Stimulated activated CD8-positive, alpha-beta memory T cell treated with anti-CD3 and anti-CD28 coated beads, Interleukin-2, amount 100 ng/mL, for 1 hour (primary cell): Measurements from ENCODE around the gene NT5C1B.
A peak's percentile ranks its signal among the peaks of the same experiment; 100 is the strongest.

ENCODE experiments used
- DNase-seq, 2 donors: peaks; one replicate each; pipeline ENCODE4 v3.0.0-alpha.2; 2020; ENCODE audit warnings: low read depth in 2 of 2

The NT5C1B gene

DNA sequence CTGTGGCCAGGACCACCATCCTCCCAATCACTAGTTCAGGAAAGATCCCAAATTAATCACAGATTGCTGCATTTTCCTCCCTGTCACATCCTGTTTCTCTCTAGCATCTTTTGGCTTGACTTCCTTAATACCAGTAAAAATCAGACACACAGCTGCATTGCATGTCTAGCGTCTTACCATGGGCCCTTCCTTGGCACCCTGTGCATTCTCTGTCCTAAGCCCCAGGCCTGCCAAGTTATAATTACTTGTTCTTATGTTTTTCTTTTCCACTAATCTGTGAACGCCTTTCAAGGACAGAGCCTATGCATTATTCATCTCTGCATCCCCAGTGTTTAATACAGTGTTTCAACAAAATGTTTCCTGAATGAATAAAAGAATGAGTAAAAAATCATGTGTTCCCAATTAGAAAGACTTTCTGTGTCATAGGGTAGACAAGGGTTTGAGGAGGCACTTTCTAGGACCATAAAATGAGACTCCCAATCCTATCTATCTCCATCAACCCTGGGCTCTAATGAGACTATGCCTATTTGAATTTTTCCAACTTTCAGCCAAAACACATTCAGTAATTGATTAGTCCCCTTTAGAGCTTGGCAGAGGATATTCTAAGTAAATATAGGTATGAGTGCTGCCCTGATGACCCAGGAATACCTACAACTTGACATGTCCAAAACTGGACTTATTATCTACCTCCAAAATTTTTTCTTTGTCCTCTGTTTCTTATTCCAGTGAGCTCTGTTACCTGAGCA is 10.3 kb upstream of the NT5C1B start:
- DNase-seq = no peak

GRCh38 chr2:18598848-18599484 is 9.6 kb upstream of the NT5C1B start:
- no peak for DNase-seq

DNA sequence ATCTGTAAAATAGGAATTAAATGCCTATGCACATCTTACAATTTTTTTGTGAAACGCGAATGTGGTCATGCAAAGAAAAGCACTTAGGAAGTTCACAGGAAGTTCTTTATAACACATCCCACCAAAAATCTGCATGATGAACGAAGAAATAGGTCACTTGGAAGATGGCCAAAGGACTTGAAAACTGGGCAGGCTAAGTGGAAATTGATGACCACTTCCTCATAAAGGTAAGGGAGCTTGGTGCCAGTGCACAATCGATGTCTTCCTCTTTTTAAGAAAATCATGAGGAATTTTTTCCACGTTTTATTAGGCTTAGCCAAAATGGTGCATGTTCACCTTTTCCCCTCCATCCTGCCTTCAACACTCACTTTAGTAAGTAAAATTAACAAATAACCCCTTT is 8.2 kb upstream of the NT5C1B start:
- DNase-seq = no peak

DNA sequence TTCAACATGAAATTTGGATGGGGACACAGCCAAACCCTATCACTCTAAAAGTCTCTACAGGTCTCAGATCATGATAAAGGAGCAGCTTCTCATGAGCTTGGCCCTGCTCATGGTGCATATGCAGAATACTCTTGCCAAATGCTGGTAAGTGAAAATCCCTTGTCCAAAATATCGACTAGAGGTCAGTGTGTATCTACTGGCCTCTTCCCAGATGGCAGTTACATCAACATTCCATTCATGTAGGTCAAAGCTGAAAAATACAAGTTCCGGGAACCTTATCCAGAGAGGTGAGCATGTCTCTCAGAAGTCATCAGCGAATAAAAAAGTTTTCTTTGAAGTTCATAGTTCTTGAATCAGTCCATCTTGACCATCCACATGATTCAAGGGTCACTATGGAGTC is 7.6 kb upstream of the NT5C1B start:
- DNase-seq = no peak

DNA sequence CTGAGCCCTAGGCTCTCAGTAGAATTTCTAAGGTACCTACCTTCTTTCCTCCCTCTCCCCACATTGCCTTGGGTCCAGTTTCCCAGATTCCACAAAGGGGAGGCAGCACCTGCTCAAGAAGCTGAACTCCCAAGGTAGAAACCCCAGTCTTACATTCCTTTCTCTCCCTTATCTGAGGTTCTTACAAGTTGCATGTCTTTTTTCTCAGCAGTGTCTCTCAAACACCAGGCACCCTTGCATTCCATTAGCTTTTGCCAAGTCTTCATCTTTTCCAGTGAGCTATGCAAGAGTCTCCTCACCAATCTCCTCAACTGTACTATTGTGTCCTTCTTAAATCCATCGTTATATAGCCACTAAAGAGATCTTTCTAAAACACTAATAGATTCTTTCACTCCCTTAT is 4.1 kb upstream of the NT5C1B start:
- DNase-seq = no peak

DNA sequence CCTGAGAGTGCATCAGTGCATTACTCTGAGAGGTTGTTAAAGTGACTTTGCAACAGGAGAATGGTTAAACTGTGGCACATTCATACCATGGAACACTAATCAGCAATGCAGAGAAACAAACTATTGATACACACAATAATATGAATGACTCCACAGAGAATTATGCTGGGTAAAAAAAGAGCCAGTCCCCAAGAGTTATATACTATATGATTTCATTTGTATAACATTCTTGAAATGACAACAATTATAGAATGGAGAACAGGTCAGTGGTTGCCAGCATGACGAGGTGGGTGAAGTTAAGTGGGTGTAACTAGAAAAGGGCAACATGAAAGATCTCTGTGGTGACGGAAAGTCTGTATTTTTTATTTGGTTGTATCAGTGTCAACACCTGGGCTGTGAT is 3.0 kb upstream of the NT5C1B start:
- no peak for DNase-seq

DNA sequence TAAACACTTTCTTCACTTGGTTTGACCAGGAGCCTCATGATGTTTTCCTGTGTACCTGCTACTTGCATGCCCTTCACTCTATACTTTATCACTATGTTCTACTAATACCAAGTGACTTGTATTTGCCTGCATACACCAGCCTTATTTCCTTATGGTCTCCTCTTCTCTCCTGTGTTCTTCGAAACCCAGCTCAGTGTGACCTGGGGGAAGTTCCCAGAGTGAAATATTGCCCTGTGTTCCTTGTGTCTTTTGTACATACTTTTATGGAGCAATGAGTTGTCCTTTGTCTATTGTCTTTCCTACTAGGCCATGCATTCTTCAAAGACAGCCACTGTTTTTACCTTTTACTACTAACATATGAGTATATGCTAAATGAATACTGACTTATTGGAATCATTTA is 567 bp downstream of the NT5C1B start:
- DNase-seq = no peak

GRCh38 chr2:18588049-18588448 is 1.3 kb downstream of the NT5C1B start:
- DNase-seq = no peak

DNA sequence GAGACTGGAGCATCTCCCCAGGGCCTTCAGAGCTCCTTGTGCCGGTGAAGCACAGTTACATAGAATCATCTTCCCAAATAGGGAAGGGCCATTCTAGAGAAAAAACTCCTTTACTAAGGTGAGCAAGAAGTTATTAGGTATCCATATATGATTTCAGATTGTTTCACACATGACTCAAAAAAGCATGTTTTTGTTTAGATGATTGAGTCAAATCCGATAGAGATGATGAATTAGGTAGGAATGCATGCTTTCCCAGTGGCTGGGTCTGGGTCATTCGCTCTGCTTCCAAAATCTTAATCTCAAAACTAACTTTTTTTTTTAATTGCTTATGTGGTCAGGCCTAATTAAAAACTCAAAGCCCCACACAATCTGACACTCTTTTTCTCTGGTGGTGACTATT is 3.8 kb downstream of the NT5C1B start:
- no peak for DNase-seq

- DNase-seq = no peak
Observed at GRCh38 chr2:18584608-18584954, 4.8 kb downstream of the NT5C1B start.

DNA sequence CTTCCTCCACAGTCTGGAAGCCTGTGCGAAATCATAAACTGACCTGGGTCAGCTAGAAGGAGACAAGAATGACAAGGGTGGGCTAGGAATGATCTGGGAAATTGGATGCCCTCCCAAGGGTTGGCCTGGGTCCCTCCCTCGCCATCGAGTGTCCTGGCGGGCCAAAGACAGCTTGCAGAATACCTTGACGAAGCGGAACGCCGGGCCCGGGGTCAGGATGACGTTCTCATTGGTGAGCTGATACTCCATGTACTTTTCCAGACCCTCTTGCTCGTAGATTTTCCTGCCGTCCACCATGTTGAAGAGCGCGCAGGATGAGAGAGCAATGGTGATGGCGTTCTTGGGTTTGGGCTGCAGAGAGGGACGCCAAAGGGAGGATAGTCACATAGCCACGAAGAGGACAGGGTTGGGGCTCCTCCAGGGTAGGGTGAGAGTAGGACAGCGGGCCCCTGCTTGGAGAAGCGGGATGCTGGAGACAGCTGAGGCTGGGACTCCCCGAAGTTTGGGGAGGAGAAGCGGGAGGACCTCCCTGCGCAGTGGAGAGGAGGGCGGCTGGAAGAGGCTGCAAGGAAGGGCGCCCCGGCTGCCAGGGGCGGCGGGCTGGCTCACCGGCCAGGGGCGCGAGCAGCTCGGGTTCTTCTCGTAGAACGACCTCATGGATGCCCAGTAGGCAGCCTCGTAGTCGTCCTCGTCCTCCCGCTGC is 5.3 kb downstream of the NT5C1B start:
- DNase-seq = no peak

DNA sequence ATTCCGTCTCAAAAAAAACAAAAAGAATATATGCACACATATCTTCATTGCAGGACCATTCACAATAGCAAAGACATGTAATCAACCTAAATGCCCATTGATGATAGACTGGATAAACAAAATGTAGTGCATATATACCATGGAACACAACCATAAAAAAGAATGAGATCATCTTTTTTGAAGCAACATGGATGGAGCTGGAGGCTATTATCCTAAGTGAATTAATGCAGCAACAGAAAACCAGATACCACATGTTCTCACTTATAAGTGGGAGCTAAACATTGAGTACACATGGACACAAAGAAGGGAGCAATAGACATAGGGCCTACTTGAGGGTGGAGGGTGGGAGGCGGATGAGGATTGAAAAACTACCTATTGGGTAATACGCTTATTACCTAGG is 8.8 kb downstream of the NT5C1B start:
- no peak for DNase-seq

GRCh38 chr2:18578033-18578432 is 11.3 kb downstream of the NT5C1B start:
- no peak for DNase-seq

GRCh38 chr2:18566145-18566769 is 23.1 kb downstream of the NT5C1B start:
- DNase-seq = no peak

DNA sequence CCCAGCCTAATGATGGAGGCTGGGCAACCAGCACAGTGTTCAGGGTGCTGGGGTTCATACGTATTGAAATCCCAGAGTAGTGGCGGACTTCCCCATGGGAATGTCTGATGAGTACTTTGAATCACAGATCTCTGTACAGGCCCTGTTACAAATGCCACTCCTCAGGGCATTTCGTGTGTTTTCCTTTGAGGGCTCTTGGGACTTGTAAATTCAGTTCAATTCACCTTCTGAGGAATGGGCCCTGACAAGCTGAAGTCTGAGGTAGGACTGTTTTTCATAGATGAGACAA is 28.6 kb downstream of the NT5C1B start:
- no peak for DNase-seq

DNA sequence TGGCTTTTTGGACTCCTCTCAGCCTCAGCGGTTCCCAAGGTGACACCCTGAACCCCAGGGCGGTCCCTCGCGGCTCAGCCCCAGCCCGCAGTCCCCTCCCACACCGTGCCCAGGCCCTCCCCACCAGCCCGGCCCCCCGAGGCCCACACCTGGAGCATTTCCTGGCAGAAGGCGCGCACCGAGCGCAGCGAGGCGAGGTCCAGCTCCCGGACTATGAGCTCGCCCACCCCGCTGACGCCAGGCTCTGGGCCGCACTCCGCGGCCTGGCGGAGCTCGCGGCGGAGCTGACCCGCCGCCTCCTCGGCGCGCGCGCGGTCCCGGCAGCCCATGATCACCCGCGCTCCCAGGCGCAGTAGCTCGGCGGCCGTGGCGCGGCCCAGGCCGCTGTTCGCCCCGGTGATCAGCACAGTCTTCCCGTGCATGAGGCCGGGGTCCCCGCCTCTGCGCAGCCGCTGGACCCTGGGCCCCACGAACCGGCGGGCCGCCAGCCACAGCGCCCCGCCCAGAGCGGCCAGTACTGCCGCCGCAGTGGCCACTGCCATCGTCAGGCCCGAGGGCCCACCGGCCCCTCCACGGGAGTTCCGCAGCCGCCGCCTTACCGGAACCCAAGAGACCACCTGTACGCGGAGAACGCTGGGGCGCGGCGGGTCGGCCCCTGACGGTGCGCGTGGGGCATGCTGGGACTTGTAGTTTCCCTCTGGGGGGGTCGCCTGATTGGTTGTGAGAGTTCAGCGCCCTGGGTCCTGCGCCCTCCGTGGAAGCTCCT is 29.2 kb downstream of the NT5C1B start, which contains the start of gene RDH14:
Gene RDH14, minus strand, starts transcription at position 623 of the 766 bp plus-strand sequence. Its CDS starts 81 bp downstream, at position 542.
- DNase-seq = peak; percentile 83 to 84

DNA sequence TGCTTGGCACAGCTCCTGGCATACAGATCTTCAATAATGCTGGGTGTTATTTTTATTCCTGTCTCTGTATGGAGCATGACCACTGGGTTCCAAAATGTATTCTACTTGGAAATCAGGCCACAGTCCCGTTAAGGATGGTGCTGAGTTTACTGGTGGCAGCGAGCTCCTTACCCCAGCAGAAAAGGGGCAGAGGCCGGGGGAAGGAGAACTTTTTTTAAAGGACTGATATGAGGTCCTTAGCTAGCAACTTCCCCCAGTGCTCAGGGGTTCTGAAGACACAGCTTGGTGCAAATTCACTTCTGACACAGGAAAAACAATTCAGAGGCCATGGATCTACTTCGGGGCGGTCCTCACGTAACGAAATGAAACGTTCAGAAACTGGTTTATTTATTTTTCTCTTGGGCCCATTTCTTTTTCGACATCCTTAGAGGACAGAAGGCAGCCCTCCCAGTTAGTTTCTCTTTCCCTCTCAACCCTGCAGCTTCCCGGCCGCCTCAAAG is 29.8 kb downstream of the NT5C1B start:
- DNase-seq = no peak

- DNase-seq = no peak
Observed at GRCh38 chr2:18558458-18558857, 30.9 kb downstream of the NT5C1B start.

GRCh38 chr2:18557121-18557520 is 32.2 kb downstream of the NT5C1B start:
- DNase-seq = no peak

GRCh38 chr2:18552351-18553077 is 36.9 kb downstream of the NT5C1B start:
- no peak for DNase-seq

GRCh38 chr2:18551623-18552022 is 37.7 kb downstream of the NT5C1B start:
- DNase-seq = no peak
